NCI-H526 (cell line): ENCODE data around the gene NUMA1.

Experiments
- DNase-seq, 2 experiments: peaks; one replicate each; lab custom pipeline; 2025; lab: John Stamatoyannopoulos, UW

NUMA1 gene

DNA sequence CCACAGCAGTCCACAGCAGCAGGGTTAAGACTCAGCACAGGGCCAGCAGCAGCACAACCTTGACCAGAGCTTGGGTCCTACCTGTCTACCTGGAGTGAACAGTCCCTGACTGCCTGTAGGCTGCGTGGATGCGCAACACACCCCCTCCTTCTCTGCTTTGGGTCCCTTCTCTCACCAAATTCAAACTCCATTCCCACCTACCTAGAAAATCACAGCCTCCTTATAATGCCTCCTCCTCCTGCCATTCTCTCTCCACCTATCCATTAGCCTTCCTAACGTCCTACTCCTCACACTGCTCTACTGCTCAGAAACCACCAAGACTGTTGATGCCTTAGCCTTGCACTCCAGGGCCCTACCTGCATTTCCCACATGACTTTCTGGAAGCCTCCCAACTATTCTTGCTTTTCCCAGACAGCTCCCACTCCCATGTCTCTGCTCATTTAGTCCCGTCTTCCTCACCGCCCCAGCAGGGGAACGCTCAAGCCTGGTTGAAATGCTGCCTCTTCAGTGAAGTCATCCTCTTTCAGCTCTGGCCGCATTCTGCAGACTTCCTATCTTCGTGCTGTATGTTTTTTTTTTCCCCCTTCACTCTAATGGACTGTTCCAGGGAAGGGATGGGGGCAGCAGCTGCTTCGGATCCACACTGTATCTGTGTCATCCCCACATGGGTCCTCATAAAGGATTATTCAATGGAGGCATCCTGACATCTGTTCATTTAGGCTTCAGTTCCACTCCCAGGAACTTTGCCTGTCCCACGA lies 78.3 kb downstream of the NUMA1 start:
- no peak for DNase-seq

DNA sequence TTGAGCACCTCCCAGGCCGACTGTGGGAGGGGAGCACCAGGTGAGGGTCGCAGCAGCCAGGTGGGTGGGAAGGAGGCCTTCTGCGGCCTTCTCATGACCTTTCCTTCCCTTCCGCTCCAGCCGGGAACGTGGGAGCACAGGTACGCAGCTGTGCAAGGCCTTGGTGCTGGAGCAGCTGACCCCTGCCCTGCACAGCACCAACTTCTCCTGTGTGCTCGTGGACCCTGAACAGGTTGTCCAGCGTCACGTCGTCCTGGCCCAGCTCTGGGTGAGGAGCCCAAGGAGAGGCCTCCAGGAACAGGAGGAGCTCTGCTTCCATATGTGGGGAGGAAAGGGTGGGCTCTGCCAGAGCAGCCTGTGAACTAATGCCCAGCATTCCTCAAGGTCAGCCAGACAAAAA lies 79.1 kb downstream of the NUMA1 start:
- no peak for DNase-seq

DNA sequence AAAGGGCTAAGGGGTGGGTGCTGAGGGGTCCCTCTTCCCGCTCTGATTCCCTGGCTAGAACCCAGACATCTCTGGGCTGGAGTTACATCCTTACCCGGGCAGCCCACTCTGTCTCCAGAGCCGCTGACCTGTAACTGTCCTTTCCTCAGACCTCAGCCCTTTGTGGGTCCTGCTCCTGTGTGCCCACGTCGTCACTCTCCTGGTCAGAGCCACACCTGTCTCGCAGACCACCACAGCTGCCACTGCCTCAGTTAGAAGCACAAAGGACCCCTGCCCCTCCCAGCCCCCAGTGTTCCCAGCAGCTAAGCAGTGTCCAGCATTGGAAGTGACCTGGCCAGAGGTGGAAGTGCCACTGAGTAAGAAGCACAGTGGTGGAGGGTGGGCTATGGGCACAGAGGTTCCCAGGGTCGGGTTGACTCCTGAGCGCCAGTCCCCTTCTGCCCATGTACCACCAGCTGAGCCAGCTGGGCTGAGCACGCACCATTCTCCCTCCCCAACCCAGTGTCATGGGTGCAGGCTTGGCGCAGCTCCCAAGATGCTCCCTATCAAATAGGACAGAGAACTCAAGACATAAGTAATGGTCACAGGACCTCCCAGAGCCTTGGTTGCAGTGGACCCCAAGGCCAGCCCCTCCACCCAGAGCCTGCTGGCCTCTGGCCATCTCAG lies 80.0 kb downstream of the NUMA1 start:
- DNase-seq = no peak

DNA sequence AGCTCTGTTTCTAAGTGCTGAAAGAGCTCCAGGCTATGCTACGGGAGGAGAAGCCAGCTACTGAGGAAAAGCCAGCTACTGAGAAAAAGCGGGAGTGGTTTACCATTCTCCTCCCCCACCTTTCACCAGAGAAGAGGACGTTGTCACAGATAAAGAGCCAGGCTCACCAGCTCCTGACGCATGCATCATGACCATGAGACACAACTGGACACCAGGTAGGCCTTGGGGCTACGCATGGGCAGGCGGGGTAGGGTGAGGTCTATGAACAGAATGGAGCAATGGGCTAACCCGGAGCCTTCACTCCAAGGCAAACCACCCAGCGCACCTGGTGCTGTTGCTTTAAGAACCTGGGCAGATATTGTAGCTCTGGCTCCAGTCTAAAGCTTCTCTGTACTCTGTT lies 80.5 kb downstream of the NUMA1 start:
- DNase-seq = no peak

DNA sequence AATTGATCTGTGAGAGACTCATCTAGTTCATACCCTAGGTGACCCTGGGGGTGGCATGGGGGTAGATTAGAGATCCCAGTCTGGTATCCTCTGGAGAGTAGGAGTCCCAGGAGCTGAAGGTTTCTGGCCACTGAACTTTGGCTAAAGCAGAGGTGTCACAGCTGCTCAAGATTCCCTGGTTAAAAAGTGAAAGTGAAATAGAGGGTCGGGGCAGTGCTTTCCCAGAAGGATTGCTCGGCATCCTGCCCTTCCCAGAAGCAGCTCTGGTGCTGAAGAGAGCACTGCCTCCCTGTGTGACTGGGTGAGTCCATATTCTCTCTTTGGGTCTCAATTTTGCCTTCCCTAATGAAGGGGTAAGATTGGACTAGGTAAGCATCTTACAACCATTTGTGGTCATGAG lies 81.0 kb downstream of the NUMA1 start:
- no peak for DNase-seq

DNA sequence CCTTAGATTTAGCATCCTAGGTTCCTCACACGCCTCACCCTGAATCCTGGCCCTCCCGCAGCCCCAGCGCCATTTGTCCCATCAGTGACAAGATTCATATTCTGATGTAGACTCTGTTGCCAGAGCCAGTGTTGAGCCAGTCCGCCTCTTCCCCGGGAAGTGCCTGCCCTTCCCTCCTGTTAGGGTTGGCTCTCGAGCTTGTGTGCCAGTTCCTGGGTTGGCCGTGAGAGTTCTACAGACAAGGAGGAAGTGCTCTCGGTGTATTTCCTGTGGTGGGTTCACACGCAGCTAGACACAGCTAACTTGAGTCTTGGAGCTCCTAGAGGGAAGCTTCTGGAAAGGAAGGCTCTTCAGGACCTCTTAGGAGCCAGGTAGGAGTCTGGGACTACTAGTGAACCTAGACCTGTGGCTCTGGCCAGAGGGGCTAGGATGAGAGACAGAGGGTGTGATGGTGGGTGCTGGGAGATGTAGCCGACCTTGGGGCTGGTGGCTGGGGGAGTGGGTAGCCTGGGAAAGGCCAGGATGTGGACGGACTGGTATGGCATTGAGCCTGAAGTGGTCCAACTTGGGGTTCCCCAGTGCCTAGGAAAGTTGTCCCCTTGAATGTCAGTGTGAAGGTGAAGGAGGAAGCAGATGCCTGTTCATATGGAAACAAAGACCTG lies 81.6 kb downstream of the NUMA1 start, which contains the start of gene IL18BP:
Gene IL18BP, plus strand, starts transcription at position 261 of the 662 bp plus-strand sequence. CDS start 1,076 bp downstream, outside the sequence.
- DNase-seq = no peak

DNA sequence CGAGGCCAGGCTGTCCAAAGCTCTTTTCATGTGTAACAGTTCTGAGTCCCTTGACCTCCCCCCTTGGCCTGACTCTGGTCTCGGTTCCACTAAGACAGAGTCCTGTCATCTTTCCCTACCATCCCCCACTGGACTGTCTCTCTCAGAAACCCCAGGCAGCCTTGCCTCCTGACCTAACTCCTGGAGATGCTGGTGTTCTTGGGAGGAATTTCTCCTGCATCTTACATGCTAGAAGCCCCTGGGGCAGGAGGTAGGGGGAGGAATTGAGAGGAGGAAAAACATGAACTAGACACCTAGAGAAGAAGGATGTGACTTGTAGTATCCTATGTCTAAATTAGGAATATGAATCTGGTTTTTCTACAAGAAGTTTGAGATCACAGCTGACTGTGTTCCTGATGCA lies 82.3 kb downstream of the NUMA1 start:
- DNase-seq = no peak

DNA sequence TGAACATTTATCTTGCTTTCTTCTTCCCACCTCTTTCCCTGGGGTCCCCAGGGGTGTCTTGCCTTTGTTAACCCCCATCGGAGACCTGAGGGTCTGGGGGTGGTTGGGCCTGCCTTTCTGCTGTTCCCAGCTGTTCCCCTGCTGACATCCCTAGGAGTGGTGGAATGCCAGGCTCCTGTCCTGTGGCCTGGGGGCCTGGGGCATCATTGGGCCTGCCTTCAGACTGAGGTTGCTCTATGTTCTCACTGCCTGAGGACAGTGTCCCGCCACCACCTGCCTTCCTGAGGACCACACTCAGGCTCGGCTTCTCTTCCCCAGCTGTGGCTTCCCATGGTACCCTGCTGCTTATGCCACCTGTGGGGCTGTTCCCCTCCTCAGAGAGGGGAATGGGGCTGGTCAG lies 82.7 kb downstream of the NUMA1 start:
- no peak for DNase-seq

DNA sequence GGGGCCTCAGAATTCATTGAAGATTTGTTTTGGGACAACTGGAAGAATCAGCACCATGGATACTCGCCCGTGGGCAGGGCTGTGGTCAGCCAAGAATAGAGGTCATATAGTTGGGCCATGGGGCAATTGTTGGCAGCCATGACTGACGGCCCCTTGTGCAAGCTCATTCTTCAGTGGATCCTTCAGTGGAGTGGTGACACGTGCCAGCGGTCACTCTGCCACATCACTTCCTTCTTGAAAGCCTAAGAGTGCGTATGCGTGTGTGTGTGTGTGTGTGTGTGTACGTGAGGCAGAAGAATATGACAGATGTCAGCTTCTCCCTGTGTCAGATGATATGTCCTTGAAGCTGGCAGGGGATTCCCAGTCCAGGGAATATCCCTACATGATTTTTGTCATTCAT lies 83.4 kb downstream of the NUMA1 start:
- no peak for DNase-seq

DNA sequence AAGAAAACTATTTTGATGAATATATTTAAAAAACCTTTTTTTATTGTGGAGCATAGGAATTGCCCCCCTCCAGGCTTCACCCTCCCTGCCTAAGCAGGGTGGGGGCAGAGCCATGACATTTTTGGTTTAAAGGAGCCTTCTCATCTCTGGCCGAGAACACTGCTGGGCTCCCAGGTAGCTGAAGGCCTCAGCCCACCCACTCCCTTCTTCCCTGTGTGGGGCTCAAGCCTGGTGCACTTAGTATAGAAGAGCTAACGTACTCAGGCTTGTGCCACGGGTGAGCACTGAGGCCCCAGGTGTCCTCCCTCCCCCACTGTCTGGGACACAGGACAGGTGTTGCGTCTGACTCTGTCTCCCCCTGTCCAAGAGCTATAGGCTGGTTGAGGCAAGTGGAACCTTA lies 83.8 kb downstream of the NUMA1 start:
- no peak for DNase-seq

DNA sequence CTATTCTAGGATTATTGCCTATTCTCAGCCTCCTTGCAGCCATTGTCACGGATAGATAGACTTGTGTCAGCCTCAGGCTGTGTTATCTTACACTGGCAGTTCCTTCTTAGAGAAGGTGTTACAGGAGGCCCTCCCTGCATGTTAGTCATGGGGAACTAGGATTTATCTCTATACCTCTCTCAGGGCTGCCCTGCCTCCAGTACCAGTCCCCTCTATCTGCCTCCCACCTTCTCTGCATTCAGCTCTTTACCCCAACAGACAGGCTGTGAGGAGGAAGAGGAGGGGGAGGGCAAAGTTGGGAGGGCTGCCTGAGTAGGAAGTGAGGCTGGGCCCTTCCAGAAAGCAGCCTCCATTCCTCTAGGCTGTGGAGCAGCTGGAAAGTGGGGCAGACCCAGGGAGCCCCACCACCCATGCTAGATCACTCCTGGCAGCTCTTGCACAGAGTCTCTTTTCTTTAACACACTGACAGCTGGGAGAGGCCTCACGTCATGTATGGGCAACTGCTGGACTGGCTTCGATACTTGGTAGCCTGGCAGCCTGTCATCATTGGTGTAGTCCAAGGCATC lies 84.5 kb downstream of the NUMA1 start:
- no peak for DNase-seq

DNA sequence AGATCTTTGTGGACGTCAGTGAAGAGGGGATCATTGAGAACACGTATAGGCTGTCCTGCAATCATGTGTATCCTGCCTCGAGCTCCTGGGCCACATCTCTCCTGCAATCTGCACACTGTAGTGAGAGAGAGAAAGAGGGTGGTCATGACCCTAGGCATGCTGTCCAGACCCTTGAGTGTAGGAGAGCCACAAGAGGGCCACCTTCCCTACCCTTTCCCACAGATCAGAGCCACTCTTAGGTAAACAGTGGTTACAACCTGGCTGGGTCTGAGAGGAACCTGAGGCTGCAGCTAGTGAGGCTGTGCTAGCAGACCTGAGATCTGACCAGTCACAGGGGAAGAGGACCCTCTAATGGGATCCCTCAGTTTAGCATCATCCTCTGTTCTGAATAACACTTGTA lies 85.6 kb downstream of the NUMA1 start:
- no peak for DNase-seq

DNA sequence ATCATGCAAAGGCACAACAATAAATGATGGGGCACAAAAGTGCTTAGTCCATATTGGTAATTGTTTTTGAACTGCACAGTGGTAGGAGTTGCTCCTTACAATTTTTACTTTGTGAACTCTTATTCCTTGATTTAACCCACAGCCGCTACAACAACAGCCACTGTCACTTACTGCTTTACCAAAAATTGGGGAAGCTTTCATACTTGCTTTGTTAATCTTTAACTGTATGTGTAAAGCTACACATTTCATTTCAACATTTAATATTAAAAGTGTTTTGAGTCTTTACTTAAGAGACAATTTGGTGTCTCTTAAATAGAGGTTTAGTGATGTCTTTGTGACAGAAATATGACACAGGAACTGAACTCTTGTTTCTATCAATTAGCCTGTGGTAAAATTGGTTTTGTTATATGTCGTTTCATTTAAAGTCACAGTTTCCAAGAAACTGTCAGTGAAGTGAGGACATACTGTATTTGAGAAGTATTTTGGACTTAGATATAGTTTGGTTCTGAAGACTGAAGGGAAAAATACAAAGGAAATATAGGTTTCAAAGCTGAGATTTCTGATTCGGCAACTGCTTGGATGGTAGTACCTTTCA lies 88.1 kb downstream of the NUMA1 start:
- DNase-seq = no peak

DNA sequence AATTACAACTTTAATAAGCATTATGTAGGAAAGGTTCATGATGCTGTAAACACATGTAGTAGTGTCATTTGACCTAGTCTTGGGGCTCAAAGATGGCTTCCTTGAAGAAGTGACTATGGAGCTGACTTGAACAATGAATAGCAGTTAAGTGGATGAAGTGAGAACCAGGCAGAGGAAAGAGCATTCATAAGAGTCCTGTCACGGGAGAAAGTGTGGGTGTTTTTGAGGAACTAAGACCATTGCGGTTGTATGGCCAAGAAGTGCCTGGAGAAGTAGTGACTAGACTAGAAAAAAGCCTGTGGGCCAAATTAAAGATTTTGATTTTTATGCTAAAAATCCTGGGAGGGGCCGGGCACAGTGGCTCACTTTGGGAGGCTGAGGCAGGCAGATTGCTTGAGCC lies 88.8 kb downstream of the NUMA1 start:
- no peak for DNase-seq

DNA sequence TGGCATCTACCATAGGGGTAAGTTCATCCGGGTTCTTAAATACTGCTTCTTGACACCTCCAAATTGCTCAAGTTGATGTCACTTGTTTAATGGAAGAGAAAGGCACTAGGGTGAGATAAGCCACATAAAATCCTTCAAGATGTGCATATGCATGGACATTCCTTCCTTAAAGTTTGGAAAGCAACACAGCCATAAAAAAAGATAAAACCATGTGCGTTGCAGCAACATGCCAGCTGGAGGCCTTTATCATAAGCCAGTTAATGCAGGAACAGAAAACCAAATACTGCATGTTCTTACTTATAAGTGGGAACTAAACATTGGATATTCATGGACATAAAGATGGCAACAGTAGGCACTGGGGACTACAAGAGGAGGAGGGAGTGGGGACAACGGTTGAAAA lies 89.6 kb downstream of the NUMA1 start:
- no peak for DNase-seq

DNA sequence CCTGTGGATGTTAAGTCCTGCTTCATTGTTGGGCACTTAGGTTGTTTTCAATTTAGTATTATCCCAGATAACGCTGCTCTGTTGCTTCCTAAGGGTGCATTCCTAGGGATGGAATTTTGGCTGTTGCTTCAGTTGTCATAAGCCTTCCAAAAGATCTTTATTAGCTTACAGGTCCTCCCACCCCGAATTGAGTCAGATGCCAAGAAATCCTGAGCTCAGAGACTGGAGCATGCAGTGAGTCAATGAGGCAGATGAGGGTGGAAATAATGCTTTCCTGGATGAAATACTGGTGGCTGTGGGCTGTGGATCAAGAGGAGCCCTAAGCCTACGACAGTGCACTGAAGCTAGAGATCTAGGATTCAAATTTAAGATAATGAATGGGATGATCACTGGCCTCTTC lies 92.3 kb downstream of the NUMA1 start:
- no peak for DNase-seq

DNA sequence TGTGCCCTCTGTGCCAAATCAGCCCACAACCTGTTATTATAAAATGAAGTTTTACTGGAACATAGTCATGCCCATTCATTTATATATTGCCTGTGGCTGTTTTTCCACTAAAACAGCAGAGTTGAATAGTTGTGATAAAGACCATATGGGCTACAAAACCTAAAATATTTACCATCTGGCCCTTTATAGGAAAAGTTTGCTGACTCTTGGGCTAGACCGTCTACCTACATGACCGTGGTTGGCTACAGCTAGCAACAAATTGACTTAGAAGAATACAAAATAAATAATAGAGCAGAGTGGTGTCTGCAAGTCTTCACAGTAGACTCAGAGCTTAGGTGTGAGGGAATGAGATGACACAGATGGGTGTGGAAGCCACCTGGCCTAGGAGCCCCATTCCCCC lies 92.8 kb downstream of the NUMA1 start:
- no peak for DNase-seq

DNA sequence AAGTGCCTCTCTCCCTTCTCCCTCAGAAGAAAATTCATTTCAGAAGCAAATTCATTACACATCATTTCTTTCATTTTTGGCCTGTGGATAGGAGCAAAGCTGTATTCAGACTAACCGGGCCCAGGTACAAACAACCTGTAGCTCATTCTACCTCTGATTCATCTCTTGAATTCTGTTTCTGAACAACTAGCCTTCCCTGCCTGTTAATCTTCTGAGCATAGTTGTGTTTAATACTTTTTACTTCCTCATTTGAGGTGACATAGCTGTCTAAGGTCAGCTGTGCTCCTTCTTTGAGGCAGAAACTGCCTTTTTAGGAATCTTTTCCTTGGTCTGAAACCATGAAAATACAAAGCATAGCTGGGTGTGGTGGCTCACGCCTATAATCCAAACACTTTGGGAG lies 94.2 kb downstream of the NUMA1 start:
- DNase-seq = no peak

DNA sequence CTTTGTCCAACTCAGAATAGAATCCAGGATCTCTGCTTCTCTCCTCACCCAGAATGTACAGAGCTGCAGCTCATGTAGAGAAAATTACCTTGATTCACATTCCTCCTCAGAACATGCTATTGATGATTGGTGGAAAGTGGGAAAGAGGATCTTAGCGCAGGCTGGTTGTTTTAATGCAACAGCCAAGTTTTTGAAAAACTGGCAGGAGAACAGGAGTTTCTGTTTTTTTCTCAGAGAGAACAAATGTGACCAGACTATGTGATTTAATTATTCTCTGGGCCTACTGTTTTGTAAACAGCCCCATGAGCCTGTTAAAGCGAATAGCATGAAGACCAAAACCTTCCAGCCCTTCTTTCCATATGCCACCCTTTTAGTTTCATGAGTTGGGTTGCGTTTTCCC lies 100.7 kb downstream of the NUMA1 start:
- DNase-seq = no peak

DNA sequence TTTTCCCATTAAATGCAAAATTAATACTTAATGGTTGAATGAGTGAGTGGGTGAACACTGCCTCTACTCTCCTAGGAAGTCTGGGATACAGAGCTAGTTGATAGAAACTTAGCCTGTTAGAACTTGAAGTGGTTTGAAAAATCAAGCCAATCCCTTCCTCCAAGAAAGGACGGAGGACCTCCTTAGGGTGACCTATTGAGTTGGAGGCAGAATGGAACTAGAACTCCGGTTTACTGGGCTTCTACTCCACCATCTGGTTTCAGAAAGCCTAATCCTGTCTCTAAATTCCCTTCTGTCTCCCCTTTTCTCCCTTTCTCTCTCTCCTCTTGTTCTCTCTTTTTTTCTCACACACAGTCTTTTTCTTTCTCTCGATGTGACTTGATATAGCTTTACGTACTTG lies 101.2 kb downstream of the NUMA1 start:
- no peak for DNase-seq

DNA sequence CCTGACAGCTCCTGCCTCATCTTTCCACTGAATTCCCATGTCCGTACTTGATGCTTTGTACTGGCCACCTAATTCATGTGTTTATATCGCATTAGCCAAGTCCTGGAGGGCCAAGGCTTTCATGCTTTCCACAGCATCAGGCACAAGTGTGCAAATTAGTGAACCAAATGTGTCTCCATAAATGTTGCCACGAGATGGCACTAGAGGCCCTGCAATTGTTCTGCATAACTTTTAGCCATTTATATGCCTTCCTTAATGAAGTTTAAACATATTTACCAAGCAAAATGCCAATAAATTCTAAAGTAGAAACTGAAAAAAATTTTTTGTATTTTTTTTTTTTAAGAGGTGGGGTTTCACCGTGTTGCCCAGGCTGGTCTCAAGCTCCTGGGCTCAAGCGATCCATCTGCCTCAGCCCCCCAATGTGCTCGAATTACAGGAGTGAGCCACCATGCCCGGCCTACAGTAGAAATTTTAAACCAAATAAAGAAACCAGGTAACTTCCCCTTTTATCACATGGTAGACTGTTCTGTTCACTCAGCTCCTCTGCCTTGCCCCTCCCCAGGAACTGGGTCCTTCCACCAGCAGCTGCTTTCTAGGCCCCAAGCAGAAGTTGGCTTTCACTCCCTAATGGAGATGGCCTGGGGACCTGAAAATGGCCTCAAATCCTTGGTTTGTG lies 102.5 kb downstream of the NUMA1 start:
- peak; percentile 50 to 76 for DNase-seq

DNA sequence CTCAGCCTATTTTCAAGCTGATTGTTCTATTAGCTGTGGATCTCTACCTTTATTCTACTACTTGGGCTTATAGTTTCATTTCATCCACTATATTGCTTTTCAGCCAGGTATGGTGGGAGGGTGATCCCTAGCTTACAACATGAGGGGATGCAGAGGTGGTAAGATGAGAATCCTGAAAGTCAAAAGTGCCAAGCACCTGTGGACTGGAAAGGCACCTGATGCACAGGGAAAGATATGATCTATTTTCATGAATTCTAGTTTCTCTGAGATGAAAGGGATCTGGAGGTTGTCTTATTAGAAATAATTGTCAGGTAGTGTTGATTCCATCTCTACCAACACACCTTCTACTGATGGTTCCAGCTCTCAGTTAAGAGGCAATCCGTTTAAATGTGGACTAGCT lies 103.3 kb downstream of the NUMA1 start:
- DNase-seq = no peak
